ENCODE data around the gene ATP8B1. TPM values are rescaled to one million over a fixed set of nuclear protein-coding genes. Genes with fewer than 3 reads are reported as not detected.
A peak's percentile ranks its signal among the peaks of the same experiment; 100 is the strongest.

ATP8B1 gene
- total RNA-seq (86.5 and 100 TPM in 2 replicates), polyA plus RNA-seq (42.7 and 49.3 TPM in 2 replicates), polyA minus RNA-seq (164 and 167 TPM in 2 replicates), Bru-seq, nascent RNA (percentile 97 among the genes with signal in this experiment), BruChase-seq, experiment 1, labeled RNA remaining after a 6-hour chase (percentile 88 among the genes with signal in this experiment), BruChase-seq, experiment 2, labeled RNA remaining after a 2-hour chase (percentile 89 among the genes with signal in this experiment)
- 32.7 and 33.4 TPM in 2 replicates for polyA plus RNA-seq (2011; cell fraction: cytosol; rRNA removed)
- polyA plus RNA-seq (2011; cell fraction: nucleus; rRNA removed): 82.2 and 90.1 TPM in 2 replicates
- polyA plus RNA-seq (2012): 17.7 and 27.5 TPM in 2 replicates
- 0.72 TPM for polyA minus RNA-seq (2011; cell fraction: cytosol; rRNA and poly(A)+ RNA removed)
- polyA minus RNA-seq (2011; cell fraction: nucleus; rRNA and poly(A)+ RNA removed): 135 and 183 TPM in 2 replicates
- long read RNA-seq, full-length matches to known transcripts: 12 of 86 reads
- long read RNA-seq, partial matches to known transcripts: 23 of 86 reads
- long read RNA-seq, other reads (novel, unspliced or antisense): 51 of 86 reads

- Histone ChIP-seq H3K9me3 (replicated peaks; ENCODE audit: control insufficient read depth, insufficient read depth, low read length) (no peaks in the 10 kb centered on the region), H3K36me3 (ENCODE audit: control insufficient read depth in 2 of 2, extremely low read depth in 1 of 2, insufficient read depth in 2 of 2, low read length in 2 of 2) (peaks cover 0 to 2% of the 10 kb centered on the region in 2 experiments), H3K27me3 (ENCODE audit: control insufficient read depth in 2 of 2, insufficient read depth in 2 of 2, low read length in 2 of 2) (no peaks in the 10 kb centered on the region), H3K4me2 (ENCODE audit: insufficient read depth, low read length) (peak within 1 kb of the TSS; percentile 89), H2AFZ (ENCODE audit: low read depth, low read length) (peak within 1 kb of the TSS; percentile 87), H3K27ac (ENCODE audit: insufficient read depth, low read depth, low read length) (peak within 1 kb of the TSS; percentile 63), H3K9me1 (replicated peaks; ENCODE audit: control insufficient read depth, extremely low read depth, insufficient read depth, low read length) (no peaks in the 10 kb centered on the region), H4K20me1 (replicated peaks; ENCODE audit: control insufficient read depth, extremely low read depth, insufficient read depth, low read length) (no peaks in the 10 kb centered on the region), H3K4me3 (replicated peaks in 1 of 3; ENCODE audit: insufficient read depth in 1 of 3, low read depth in 1 of 3, low read length in 3 of 3) (peak within 1 kb of the TSS; percentile 89 to 98 (median 94)), H3K9ac (replicated peaks; ENCODE audit: extremely low read depth, insufficient read depth, low read length) (peak within 1 kb of the TSS; percentile 95), H3K4me1 (ENCODE audit: control insufficient read depth, extremely low read depth, insufficient read depth, low read length) (peaks cover 43% of the 10 kb centered on the region), H3K79me2 (ENCODE audit: control insufficient read depth, insufficient read depth, low read length) (peaks cover 40% of the 10 kb centered on the region)
- ChIA-PET CTCF (interaction anchor here (1.1 to 1.8 kb wide), 5 partner anchors 15 to 78 kb away, joined by 3 to 7 read pairs (median 5); no protein-coding TSS in a partner anchor), POLR2A (interaction anchor here (0.6 to 1.1 kb wide), 4 partner anchors 16 to 24 kb away, joined by 3 read pairs; no protein-coding TSS in a partner anchor)
- TF ChIP-seq POLR2AphosphoS5 (IDR thresholded peaks at IDR 0.05; ENCODE audit: insufficient read depth, low read depth, low read length) (peak; percentile 70), POLR2A (IDR thresholded peaks at IDR 0.05; ENCODE audit: low read depth, low read length) (peak; percentile 79), GATA2 (IDR thresholded peaks at IDR 0.05; ENCODE audit: insufficient read depth, insufficient read length, low read depth, low read length) (no peak)
- peak; percentile 86 for DNase-seq (ENCODE audit: low read depth, low spot score)
- dilution Hi-C loops (cut with MboI; ENCODE audit: extremely low pct_ligation_motif_present, low sequenced_read_pairs) (no loop called here), intact Hi-C loops (cut with micrococcal nuclease) (loop anchor here (1.0 to 5.0 kb wide), 5 partner anchors 19 to 126 kb away; no protein-coding TSS in a partner anchor)
- BruUV-seq (replicated peaks): TSS peak; percentile 65
- FAIRE-seq: peak; percentile 73
These were observed at the start of gene ATP8B1 for GRCh38 chr18:57803103-57803969. ATP8B1 (minus strand) TSS chr18:57803315; CDS start chr18:57731807, 71,508 bp downstream.

- H4K20me1 ChIP-seq (replicated peaks; ENCODE audit: control insufficient read depth, extremely low read depth, insufficient read depth, low read length): no peaks in the 10 kb centered on the region
- DNase-seq (ENCODE audit: low read depth, low spot score) (no peak), FAIRE-seq (no peak)
- H3K4me2 ChIP-seq (ENCODE audit: insufficient read depth, low read length): no peak overlapping the region
- peaks cover 16% of the 10 kb centered on the region for H3K4me1 ChIP-seq (ENCODE audit: control insufficient read depth, extremely low read depth, insufficient read depth, low read length)
- POLR2A ChIA-PET: no interaction called here
- H3K27ac ChIP-seq (ENCODE audit: insufficient read depth, low read depth, low read length): no peak overlapping the region
- H3K36me3 ChIP-seq (ENCODE audit: control insufficient read depth in 2 of 2, extremely low read depth in 1 of 2, insufficient read depth in 2 of 2, low read length in 2 of 2): no peaks in the 10 kb centered on the region
- intact Hi-C loops (cut with micrococcal nuclease): no loop called here
- dilution Hi-C loops (cut with MboI; ENCODE audit: extremely low pct_ligation_motif_present, low sequenced_read_pairs): no loop called here
- H3K79me2 ChIP-seq (ENCODE audit: control insufficient read depth, insufficient read depth, low read length): no peaks in the 10 kb centered on the region
- H3K4me3 ChIP-seq (replicated peaks in 1 of 3; ENCODE audit: insufficient read depth in 1 of 3, low read depth in 1 of 3, low read length in 3 of 3): no peak overlapping the region
- H3K27me3 ChIP-seq (ENCODE audit: control insufficient read depth in 2 of 2, insufficient read depth in 2 of 2, low read length in 2 of 2): no peaks in the 10 kb centered on the region
- no peaks in the 10 kb centered on the region for H3K9me1 ChIP-seq (replicated peaks; ENCODE audit: control insufficient read depth, extremely low read depth, insufficient read depth, low read length)
- TF ChIP-seq JUN (IDR thresholded peaks at IDR 0.05; ENCODE audit: borderline replicate concordance, insufficient read depth, insufficient read length, low read depth): no peak
- no peak for TF ChIP-seq FOS (IDR thresholded peaks at IDR 0.05; ENCODE audit: borderline replicate concordance, insufficient read depth, low read length)
- no peak for TF ChIP-seq MYC (IDR thresholded peaks at IDR 0.05; ENCODE audit: low read depth, low read length)
- TF ChIP-seq GATA2 (IDR thresholded peaks at IDR 0.05; ENCODE audit: insufficient read depth, insufficient read length, low read depth, low read length): no peak
- no peak for TF ChIP-seq EZH2 (IDR thresholded peaks at IDR 0.05; ENCODE audit: borderline replicate concordance, low read depth, low read length, severe bottlenecking)
- TF ChIP-seq POLR2AphosphoS5 (IDR thresholded peaks at IDR 0.05; ENCODE audit: insufficient read depth, low read depth, low read length): no peak
- no peak for TF ChIP-seq POLR2A (IDR thresholded peaks at IDR 0.05; ENCODE audit: low read depth, low read length)
- TF ChIP-seq CTCF (IDR thresholded peaks at IDR 0.05; ENCODE audit: extremely low read depth in 1 of 2, insufficient read depth in 1 of 2, low read depth in 1 of 2, low read length in 2 of 2): no peak
- no peak for TF ChIP-seq MAX (IDR thresholded peaks at IDR 0.05; ENCODE audit: insufficient read depth, insufficient read length)
- no peaks in the 10 kb centered on the region for H3K9me3 ChIP-seq (replicated peaks; ENCODE audit: control insufficient read depth, insufficient read depth, low read length)
- no peak overlapping the region for H2AFZ ChIP-seq (ENCODE audit: low read depth, low read length)
- CTCF ChIA-PET: interaction anchor here (1.3 kb wide), 1 partner anchor 9 kb away, joined by 4 read pairs; no protein-coding TSS in a partner anchor
- H3K9ac ChIP-seq (replicated peaks; ENCODE audit: extremely low read depth, insufficient read depth, low read length): no peak overlapping the region
- BruUV-seq (replicated peaks): no TSS peak
These were observed 46.9 kb upstream of the ATP8B1 start for GRCh38 chr18:57850063-57850462.

All from endothelial cell of umbilical vein (primary cell).